GM18511 (cell line): ENCODE measurements around the gene SLC22A2.

Experiments used
- ATAC-seq: cut with Tn5 transposase; IDR thresholded peaks from one replicate; pipeline ENCODE4 v1.9.1; 2021; ENCODE audit warnings: mild to moderate bottlenecking, moderate library complexity; ENCODE audit not compliant: unreplicated experiment

The SLC22A2 gene

DNA sequence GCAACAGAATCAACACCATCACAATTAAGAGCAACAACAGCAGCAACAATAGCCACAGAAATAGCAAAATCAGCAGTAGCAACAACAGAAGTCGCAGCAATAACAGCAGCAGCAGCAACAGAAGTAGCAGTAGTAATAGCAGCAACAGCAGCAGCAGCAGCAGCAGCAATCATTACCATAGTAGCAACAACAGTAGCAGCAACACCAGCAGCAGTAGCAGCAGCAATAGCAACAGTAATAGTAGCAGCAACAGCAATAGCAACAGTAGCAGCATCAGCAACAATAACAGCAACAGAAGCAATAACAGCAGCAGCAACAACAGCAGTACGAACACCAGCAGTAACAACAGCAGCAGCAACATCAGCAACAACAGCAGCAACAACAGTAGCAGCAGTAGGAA lies 39.8 kb downstream of the SLC22A2 start:
- no peak for ATAC-seq

DNA sequence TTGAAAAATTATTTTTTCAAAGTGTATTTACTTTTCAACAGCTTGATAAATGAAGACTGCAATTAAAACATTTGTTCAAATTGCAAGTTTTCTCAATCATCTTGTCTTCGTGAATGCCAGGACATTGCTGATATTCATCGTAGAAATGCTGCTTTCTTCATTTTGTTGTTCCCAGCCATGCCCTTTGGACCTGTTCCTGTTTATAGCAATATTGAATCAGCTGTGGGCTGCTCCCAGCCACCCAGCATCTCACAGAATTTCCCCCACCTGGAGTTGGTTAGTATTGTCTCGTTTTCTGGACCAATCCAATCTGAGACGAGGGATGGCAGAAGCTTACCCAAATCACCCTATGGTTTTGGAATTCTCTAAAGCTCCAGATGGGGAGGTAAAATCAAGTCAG lies 40.8 kb downstream of the SLC22A2 start:
- ATAC-seq, result no peak

DNA sequence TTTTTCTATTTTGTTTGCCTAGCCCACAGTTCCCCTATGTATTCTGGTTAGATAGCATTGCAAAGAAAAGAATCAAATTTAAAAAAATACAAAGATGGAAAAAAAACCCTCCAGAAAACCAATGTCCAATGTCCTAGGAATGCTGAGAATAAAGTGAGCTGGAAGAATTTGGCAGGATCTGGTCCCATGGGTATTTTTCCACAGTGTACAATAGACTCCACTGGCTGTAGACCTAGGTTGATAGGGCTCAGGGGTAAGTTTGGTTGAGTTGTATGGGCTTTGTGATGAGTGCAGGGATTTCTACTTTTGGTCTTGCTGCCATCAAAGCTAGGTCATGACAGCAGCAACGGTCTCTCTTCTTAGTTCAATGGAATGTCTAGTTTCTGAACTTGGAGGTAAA lies 41.5 kb downstream of the SLC22A2 start:
- no peak for ATAC-seq

DNA sequence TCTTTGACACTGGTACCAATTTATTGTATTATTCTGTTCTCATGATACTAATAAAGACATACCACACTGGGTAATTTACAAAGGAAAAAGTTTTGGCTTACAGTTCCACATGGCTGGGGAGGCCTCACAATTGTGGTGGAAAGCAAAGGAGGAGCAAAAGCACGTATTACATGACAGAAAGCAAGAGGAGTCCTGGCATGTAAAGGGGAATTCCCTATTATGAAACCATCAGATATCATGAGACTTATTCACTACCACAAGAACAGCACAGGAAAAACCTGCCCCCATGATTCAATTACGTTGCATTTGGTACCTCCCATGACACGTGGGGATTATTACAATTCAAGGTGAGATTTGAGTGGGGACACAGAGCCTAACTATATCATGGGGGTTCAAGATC lies 43.4 kb downstream of the SLC22A2 start:
- ATAC-seq, result no peak

DNA sequence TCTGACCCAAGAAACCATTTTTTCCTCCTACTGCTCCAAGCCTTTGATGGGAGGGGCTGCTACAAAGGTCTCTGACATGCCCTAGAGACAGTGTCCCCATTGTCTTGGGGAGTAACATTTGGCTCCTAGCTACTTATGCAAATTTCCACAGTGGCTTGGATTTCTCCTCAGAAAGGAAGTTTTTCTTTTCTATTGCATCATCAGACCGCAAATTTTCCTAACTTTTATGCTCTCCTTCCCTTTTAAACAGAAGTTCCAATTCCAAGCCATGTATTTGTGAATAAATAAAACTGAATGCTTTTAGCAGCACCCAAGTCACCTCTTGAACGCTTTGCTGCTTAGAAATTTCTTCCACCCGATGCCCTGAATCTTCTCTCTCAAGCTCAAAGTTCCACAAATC lies 51.0 kb downstream of the SLC22A2 start:
- ATAC-seq, result no peak

DNA sequence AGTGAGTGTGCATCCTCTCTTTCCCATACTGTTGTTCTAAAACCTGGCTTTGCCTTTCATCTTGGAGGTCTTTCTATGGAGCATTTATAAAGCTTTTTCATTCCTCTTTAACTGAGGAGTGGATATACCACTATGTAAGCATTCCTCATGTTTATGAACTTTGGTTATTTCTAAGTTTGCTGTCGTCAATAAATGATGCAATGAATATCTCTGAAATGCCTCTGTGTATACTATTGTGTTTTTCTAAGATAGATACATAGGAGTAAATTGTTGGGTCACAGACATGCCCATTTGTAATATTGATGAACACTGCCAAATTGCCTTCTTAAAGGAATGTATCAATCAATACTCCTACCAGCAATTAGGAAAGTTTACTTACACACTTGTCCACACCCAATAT lies 53.9 kb downstream of the SLC22A2 start:
- no peak for ATAC-seq

DNA sequence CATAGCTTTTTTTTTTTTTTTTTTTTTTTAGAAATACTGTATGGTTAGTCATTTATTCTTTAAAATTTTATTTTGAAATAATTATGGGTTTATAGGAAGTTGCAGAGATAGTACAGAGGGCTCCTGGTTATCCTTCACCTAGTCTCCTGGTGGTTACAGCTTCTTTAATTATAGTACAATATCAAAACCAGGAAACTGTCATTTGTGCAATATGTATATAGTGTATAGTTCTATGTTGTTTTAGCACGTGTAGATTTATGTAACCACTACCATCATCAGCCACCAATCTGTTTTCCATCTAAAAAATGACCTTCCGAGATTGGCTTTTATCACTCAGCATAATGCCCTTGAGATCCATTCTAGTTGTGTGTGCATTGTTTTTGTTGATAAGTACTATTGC lies 54.7 kb downstream of the SLC22A2 start:
- no peak for ATAC-seq

DNA sequence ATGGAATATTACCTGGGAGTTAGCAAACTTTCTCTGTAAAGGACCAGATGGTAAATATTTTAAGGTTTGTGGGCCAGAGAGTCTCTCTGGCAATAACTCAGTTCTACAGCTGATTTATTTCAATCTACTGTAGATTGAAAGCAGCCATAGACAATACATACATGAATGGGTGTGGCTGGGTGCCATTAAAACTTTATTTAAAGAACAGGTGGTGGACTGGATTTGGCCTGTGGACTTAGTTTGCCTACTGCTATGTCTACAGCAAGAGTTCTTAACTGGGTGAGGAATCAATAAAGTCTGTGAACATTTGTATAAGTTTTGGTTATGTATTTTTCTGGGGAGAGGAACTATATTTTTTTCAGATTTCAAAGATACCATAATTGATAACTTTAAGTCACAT lies 55.1 kb downstream of the SLC22A2 start:
- no peak for ATAC-seq

DNA sequence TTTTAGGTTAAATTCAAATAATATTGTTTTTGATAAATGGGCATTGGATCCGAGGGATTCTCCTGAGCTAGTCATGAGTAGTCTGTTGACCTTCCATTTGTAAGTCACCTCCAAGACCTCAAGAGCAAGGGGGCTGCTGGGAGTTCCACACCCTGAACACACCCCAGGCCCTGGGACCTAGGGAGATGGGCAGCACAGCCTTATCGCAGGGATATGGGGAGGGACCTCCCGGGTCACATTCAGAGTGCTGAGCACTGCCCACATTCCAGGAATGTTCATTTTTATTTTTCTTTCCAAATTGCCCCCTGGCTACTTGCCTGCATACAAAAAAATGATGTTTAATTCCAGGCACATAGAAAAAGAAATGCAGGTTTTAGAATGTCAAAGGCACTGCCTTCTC lies 55.5 kb downstream of the SLC22A2 start:
- ATAC-seq, result no peak

DNA sequence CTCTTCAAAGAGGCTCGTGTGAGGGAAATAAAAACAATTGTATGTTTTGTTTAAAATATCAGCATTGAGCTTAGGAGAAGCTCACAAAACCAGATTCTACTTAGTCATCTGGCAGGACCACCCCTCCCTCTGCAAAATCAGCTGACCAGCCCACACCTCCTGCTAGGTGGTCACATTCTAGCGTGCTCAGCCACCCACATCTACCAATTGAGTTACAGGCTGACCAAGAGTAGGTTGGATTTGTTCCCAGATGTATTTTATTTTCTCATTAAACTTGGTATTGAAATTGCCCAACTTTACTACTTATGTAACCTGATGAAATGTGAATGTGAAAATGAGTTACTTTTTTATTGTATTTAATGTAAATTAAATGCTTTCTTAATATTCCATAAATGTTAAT lies 56.2 kb downstream of the SLC22A2 start:
- ATAC-seq, result no peak

DNA sequence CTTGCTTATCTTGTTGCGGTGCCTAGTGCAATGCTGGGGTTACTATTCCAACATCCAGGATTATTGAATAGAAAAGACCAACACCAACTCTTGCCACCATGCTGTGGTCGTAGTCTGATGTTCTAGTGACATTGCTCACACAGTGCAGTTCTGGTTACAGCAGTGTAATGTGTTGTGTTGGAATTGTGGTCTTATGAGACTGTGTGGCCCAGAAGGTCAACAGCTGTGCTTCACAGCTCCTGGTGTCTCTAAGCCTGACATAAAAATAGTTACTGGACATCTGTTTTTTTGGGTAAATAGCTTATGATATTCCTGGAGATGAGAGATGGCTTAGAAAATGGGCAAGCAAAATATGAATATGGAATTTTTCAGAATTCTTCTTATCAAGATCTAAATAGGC lies 57.6 kb downstream of the SLC22A2 start:
- ATAC-seq, result no peak

DNA sequence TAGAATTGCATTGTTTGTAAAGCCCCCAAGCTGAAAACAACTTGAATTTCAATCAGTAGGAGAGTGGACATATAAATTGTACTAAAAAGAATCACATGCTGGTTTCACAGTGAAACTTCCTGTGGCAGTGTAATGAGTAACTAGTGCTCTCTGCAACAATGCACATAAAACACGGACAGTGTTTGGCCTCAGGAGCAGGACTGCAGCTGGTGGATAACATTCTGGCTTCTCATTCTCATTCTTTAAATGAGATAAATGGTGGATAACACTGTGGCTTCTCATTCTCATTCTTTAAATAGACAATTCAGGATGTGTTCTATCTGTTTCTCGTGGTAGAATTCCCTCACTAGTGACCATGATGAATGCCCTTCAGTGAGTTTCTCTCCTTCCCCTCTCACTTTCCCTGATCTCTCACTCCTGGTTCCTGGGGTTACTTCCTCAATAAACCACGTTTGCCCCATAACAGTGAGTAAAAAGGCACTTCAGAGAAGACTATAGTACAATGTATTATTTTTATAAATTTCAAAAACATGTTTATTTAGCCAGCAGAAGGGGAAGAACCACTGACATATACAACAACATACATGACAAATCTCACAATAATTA lies 59.9 kb downstream of the SLC22A2 start:
- peak; percentile 98 for ATAC-seq

DNA sequence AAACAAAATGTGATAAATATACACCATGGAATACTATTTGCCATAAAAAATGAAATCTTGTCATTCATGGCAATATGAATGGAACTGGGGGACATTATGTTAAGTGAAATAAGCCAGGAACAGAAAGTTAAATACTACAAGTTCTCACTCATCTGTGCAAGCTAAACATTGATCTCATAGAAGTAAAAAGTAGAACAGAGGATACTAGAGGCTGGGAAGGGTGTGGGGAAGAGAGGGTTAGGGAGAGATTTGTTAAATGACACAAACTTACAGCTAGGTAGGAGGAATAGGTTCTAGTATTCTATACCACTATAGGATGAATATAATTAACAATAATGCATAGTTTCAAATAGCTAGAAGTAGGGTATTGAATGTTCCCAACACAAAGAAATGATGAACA lies 61.0 kb downstream of the SLC22A2 start:
- ATAC-seq, result no peak

DNA sequence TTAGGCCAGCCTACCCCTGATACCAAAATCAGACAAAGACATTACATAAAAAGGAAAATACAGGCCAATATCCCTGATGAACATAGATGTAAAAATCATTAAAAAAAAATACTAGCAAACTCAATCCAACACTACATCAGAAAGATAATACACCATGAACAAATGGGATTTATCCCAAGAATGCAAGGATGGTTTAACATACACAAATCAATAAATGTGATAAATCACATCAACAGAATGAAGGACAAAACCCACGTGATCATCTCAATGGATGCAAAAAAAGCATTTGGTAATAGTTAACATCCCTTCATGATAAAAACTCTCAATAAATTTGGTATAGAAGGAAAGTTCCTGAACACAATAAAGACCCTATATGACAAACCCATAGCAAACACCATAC lies 63.8 kb downstream of the SLC22A2 start:
- ATAC-seq, result no peak

DNA sequence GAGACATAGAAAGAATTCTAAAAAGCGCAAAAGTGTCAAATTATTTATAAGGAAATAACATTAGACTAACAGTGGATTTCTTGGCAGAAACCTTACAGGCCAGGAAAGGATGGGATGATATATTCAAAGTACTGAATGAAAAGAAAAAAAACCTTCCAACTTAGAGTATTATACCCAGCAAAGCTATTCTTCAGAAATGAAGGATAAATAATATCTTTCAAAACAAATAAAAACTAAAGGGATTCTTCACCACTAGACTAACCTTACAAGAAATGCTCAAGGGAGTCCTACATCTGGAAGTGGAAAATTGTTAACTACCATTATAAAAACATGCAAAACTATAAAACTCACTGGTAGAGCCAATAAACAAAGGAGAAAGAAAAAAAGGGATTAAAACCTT lies 65.8 kb downstream of the SLC22A2 start:
- no peak for ATAC-seq

DNA sequence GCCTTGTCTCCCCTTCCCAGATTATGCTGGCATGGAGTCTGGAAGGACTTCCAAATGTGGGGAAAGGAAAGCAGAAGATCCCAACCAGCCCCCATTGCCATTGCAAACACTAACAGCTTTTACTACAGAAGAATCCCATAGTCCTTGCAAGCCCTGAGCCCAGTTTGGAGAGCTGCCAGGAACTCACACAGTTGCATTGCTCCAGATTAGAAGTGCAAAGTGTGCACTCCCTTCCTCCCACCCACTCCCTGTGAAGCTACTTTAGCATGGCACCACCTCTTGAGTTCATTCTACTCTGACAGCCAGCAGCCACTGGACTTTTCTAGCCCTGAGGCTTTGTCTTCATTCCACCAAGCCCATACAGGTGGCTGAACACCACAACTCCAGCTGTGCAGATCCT lies 67.6 kb downstream of the SLC22A2 start:
- ATAC-seq, result no peak

DNA sequence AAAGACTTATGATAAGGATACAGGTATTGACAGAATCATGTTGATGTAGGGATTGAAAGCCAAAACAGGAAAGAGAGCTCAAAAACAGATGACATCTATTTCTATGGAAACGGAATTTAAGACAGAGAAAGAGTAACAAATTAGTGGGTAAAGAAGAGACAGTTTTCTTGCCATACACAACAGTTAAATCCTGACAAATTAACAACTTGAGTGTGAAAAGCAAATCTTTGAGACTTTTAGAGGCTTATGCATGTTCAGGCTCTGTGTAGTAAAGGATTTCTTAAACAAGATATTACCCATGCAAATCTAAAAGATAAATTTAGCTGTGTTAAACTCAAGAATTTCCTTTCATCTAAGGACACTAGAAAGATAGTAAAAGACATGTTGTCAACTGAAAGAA lies 68.5 kb downstream of the SLC22A2 start:
- ATAC-seq, result no peak

DNA sequence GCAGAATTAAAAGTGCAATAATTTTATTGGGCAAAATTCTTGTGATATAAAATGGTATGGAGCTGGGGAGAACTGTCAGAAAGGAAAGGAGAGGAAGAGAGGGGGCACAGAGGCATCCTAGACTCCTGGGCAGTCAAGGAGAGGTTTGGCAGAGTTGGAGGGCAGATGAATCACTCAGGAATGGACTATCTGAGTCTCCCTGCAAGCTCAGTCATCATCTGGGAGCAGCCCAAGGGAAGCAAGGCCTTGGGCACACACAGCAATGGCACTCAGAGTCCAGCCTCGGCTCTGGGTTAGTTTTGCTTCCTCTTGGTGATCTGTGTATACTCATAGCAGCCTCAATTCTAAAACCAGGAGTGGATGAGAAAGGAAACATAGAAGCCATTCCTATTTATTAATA lies 69.8 kb downstream of the SLC22A2 start:
- no peak for ATAC-seq

DNA sequence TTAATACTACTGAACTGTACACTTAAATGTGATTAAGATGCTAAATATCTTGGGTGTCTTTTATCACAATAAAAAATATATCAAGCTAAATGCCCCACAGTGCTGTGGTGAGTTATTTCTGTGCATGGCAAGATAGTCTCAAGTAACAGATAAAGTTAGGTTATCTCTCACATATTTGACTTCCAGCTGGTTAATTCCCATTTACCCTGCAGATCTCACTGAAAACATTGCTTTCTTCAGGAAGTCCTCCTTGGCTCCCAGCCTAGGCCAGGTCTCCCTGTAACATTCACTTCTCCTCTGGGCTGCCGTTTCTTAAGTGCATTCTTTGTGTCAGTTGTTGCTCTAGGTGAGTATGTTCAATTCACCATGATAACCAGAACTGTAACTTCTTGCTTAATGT lies 77.9 kb downstream of the SLC22A2 start:
- no peak for ATAC-seq

DNA sequence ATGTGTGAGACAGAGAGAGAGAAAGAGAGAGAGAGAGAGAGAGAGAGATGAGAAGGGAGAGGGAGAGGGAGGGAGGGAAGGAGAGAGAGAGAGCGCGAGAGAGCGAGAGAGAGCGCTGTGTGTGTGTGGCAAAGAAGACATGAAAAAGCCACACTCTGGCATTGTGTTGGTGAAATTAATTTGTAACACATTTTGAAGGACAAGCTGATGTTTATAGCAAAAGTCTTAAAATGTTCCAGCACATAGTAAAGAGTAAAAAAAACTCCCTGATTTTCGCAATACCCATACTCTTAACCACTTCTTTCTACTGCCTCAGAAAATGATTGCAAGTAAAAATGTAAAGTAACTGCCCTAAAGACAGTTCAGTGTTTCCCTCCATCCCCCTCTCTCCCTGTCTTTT lies 80.3 kb downstream of the SLC22A2 start:
- ATAC-seq, result no peak

DNA sequence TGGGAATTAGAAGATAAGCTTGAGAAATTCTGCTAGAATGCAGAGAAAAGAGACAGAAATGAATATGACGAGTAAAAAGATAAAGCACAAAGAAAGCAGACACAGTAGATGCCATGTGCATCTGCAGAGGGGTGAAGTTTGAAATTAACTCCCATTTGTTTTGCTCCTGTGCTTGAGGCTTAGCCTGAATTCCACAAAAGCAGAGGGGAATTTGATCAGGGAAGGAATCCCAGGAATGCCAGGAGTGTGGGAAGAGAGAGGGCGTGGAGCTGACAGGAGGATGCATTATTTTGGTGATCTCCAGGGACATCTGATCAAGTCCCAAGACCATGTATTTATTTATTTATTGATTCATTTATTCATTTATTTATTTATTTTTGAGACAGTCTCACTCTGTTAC lies 81.4 kb downstream of the SLC22A2 start:
- no peak for ATAC-seq

DNA sequence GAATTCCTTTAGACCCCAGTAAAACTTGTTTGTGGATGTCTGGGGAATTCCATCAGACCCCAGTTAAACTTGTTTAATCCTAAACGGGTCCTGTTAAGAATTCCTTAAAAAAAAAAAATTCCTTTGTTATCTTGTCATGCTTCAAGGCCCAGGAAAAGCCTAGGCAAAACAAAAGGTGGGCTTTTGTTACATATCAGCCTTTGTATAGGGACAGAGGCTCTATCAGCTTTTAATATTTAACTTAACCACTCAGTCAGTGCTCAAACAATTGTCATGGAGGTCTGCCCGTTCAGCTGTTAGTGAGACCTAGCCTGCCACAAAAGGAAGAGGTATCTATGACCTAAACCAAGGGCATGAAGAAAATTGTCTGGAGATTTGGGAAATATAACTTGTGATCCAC lies 83.9 kb downstream of the SLC22A2 start:
- ATAC-seq, result no peak

DNA sequence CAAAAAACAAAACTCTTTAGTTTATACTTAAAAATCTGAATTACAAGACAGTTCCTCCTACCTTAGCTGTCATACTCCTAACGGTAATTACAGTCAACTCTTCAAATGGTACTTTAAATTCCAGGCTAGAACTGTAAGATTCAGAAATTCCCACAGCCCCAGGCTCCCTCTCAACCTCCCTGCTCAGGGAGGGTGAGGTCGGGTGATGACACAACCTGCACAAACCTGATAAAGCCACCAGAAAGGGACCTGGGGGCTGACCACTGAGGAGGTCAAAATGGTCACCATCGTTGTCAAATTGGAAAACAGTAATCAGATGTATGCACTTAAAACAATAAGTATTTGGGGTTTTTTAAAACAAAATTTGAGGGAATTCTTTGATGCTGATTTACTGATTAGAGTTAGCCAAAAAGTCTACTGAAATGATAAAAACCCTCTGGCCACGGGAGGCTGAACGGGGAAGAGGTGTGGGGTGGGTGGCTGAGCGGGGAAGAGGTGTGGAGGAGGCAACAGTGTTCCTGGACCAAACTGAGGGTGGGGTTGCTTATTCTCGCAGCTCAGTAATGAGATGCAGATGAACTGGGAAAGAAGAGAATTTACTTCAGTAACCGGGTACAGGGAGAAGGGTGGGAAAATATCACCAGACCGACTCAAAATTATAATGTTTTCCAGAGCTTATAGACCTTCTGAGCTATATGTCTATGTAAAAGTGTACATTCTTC lies 84.7 kb downstream of the SLC22A2 start:
- ATAC-seq, result no peak
